Loucy (cell line): ENCODE data around the gene FGF14.

Experiments
- H2AFZ ChIP-seq: fragments of 200-600 bp; sonication (generic); 2 replicates; pipeline ENCODE4 v1.6.0; 2016; ENCODE audit warnings: antibody characterized with exemption, mild to moderate bottlenecking, low read length, moderate library complexity
- H3F3A ChIP-seq: fragments of 200-600 bp; 2 replicates; pipeline ENCODE4 v1.6.0; 2016; ENCODE audit warnings: antibody characterized with exemption, low read depth, mild to moderate bottlenecking
- H3K27me3 ChIP-seq: fragments of 200-600 bp; sonication (generic); 2 replicates; pipeline ENCODE4 v1.6.1; 2014; ENCODE audit warnings: low read length, mild to moderate bottlenecking; ENCODE audit not compliant: insufficient read depth, poor library complexity, severe bottlenecking
- H3K36me3 ChIP-seq: fragments of 200-600 bp; sonication (generic); 2 replicates; pipeline ENCODE4 v1.6.1; 2016; ENCODE audit warnings: low read length; ENCODE audit not compliant: insufficient read depth
- H3K4me1 ChIP-seq: fragments of 200-600 bp; sonication (generic); 2 replicates; pipeline ENCODE4 v1.5.1; 2014; ENCODE audit warnings: low read length, mild to moderate bottlenecking; ENCODE audit not compliant: insufficient read depth, poor library complexity, severe bottlenecking
- H3K4me2 ChIP-seq: fragments of 200-600 bp; sonication (generic); 2 replicates; pipeline ENCODE4 v1.6.0; 2014; ENCODE audit warnings: antibody characterized with exemption, low read length, low read depth, mild to moderate bottlenecking; ENCODE audit not compliant: poor library complexity, severe bottlenecking
- H3K4me3 ChIP-seq: fragments of 200-600 bp; sonication (generic); 2 replicates; pipeline ENCODE4 v1.5.1; 2014; ENCODE audit warnings: low read length, mild to moderate bottlenecking, mixed read lengths; ENCODE audit not compliant: poor library complexity, severe bottlenecking
- H3K79me2 ChIP-seq: fragments of 200-600 bp; sonication (generic); 2 replicates; pipeline ENCODE4 v1.6.1; 2014; ENCODE audit warnings: low read length; ENCODE audit not compliant: insufficient read depth
- H3K9ac ChIP-seq: fragments of 200-600 bp; sonication (generic); 2 replicates; pipeline ENCODE4 v1.6.0; 2014; ENCODE audit warnings: mild to moderate bottlenecking, low read depth, low read length, moderate library complexity; ENCODE audit not compliant: poor library complexity, severe bottlenecking
- H3K9me2 ChIP-seq: fragments of 200-600 bp; sonication (generic); replicated peaks from 2 replicates; pipeline ENCODE4 v1.6.1; 2016; ENCODE audit warnings: low read depth, low read length, mixed read lengths
- H3K9me3 ChIP-seq: fragments of 200-600 bp; sonication (generic); 2 replicates; pipeline ENCODE4 v1.6.1; 2014; ENCODE audit warnings: mild to moderate bottlenecking, antibody characterized with exemption, low read length, low read depth; ENCODE audit not compliant: insufficient read depth
- H4K20me1 ChIP-seq: fragments of 200-600 bp; sonication (generic); 2 replicates; pipeline ENCODE4 v1.6.0; 2014; ENCODE audit warnings: antibody characterized with exemption, low read length, mild to moderate bottlenecking; ENCODE audit not compliant: insufficient read depth, poor library complexity, severe bottlenecking
- CTCF ChIP-seq: fragments of 200-600 bp; sonication (generic); conservative IDR thresholded peaks from 2 replicates; pipeline ENCODE4 v1.5.1; 2014; ENCODE audit warnings: mild to moderate bottlenecking, antibody characterized with exemption, low read length
- EZH2phosphoT487 ChIP-seq: fragments of 200-600 bp; IDR thresholded peaks from 2 replicates; pipeline ENCODE4 v1.6.1; 2018; ENCODE audit warnings: antibody characterized with exemption, mild to moderate bottlenecking, moderate library complexity, borderline replicate concordance

FGF14 gene

GRCh38 chr13:101875091-101875490, 526.8 kb downstream of the FGF14 start:
- Histone ChIP-seq H3F3A (no peaks in the 10 kb centered on the region), H3K9me3 (no peaks in the 10 kb centered on the region), H3K4me3 (no peak overlapping the region), H3K27me3 (no peaks in the 10 kb centered on the region), H4K20me1 (no peaks in the 10 kb centered on the region), H3K79me2 (no peaks in the 10 kb centered on the region), H3K9ac (no peak overlapping the region), H3K9me2 (no peaks in the 10 kb centered on the region), H2AFZ (no peak overlapping the region), H3K4me1 (no peaks in the 10 kb centered on the region), H3K36me3 (no peaks in the 10 kb centered on the region), H3K4me2 (no peak overlapping the region)
- no peak for TF ChIP-seq CTCF
- TF ChIP-seq EZH2phosphoT487 = no peak

- H4K20me1 ChIP-seq = no peaks in the 10 kb centered on the region
- no peaks in the 10 kb centered on the region for H3F3A ChIP-seq
- H3K4me1 ChIP-seq = no peaks in the 10 kb centered on the region
- no peak overlapping the region for H3K9ac ChIP-seq
- H3K9me3 ChIP-seq = no peaks in the 10 kb centered on the region
- no peak overlapping the region for H2AFZ ChIP-seq
- TF ChIP-seq CTCF (no peak), EZH2phosphoT487 (no peak)
- no peaks in the 10 kb centered on the region for H3K79me2 ChIP-seq
- no peaks in the 10 kb centered on the region for H3K36me3 ChIP-seq
- no peaks in the 10 kb centered on the region for H3K9me2 ChIP-seq
- no peak overlapping the region for H3K4me2 ChIP-seq
- H3K27me3 ChIP-seq = no peaks in the 10 kb centered on the region
- no peak overlapping the region for H3K4me3 ChIP-seq
These were observed 532.3 kb downstream of the FGF14 start for GRCh38 chr13:101869553-101869952.

GRCh38 chr13:101868585-101869469, 533.0 kb downstream of the FGF14 start:
- Histone ChIP-seq H4K20me1 (no peaks in the 10 kb centered on the region), H3K9me3 (no peaks in the 10 kb centered on the region), H3K79me2 (no peaks in the 10 kb centered on the region), H3K9me2 (no peaks in the 10 kb centered on the region), H3K27me3 (no peaks in the 10 kb centered on the region), H2AFZ (no peak overlapping the region), H3F3A (no peaks in the 10 kb centered on the region), H3K4me1 (no peaks in the 10 kb centered on the region), H3K4me2 (no peak overlapping the region), H3K4me3 (no peak overlapping the region), H3K36me3 (no peaks in the 10 kb centered on the region), H3K9ac (no peak overlapping the region)
- TF ChIP-seq EZH2phosphoT487 = no peak
- no peak for TF ChIP-seq CTCF
